PC-9 (cell line): ENCODE measurements around the gene TRAM2.

ENCODE experiments used
- EZH2 ChIP-seq: fragments of 200-600 bp; sonication (generic); IDR thresholded peaks from 2 replicates; pipeline ENCODE4 v1.8.0; 2017; ENCODE audit warnings: antibody characterized with exemption, low read depth
- TF ChIP-seq, protein P1 (sequence below): fragments of 200-600 bp; sonication (generic); conservative IDR thresholded peaks from 2 replicates; pipeline ENCODE4 v1.6.1; 2017; ENCODE audit warnings: mixed run types, antibody characterized with exemption, mild to moderate bottlenecking, moderate library complexity

DNA sequence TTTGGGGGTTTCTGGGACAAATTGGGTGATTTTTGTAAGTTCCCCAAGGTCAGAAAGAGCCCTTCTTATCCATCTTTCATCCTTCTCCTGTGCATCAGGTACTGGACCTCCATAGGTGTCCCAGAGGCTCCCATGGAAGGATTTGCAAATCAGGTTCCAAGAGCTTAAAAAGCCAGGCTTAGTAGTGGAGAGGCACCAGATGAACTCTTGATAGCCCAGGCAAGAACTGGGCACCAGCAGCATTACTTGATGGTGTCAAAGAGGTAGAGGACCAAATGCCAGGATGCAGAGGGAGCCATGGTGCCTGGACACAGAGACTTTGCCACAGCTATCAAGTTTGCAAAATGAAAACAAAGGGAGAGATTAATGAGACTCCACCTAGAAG, 20.9 kb upstream of the TRAM2 start:
- TF ChIP-seq, protein P1, sequence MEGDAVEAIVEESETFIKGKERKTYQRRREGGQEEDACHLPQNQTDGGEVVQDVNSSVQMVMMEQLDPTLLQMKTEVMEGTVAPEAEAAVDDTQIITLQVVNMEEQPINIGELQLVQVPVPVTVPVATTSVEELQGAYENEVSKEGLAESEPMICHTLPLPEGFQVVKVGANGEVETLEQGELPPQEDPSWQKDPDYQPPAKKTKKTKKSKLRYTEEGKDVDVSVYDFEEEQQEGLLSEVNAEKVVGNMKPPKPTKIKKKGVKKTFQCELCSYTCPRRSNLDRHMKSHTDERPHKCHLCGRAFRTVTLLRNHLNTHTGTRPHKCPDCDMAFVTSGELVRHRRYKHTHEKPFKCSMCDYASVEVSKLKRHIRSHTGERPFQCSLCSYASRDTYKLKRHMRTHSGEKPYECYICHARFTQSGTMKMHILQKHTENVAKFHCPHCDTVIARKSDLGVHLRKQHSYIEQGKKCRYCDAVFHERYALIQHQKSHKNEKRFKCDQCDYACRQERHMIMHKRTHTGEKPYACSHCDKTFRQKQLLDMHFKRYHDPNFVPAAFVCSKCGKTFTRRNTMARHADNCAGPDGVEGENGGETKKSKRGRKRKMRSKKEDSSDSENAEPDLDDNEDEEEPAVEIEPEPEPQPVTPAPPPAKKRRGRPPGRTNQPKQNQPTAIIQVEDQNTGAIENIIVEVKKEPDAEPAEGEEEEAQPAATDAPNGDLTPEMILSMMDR = no peak
- TF ChIP-seq EZH2 = no peak
